ENCODE results near the gene CLCNKB. TPM values are rescaled to one million over a fixed set of nuclear protein-coding genes. Genes with fewer than 3 reads are reported as not detected.
"Not testable (repeated sequence)": the region's sequence is repeated elsewhere in the genome, so short reads cannot be mapped to it uniquely, and the experiment has no call there.

CLCNKB gene
- total RNA-seq, 1 donor from 2014 or later, result 0.18 TPM

DNA sequence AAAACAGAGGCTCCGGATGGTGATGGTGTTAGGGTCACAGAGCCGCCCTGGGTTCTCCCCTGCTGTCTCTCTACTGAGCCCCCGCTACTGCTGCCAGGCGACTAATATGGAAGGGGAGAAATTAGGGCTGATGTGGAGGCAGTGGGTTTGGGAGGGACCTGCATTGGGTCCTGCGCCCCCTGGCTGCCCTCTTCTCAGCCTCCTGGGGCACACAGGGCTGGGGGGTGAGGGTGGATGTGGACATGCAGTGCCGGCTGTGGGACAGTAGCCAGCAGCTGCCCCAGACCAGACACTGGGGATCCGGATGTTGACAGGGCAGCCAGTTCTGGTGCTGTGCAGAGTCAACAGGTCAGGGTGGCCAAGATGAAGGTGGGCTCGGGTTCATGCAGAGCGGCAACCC is 1.5 kb upstream of the CLCNKB start:
- Histone ChIP-seq H3K27ac (no peak overlapping the region), H3K4me1 (no peaks in the 10 kb centered on the region), H3K9me3 (no peaks in the 10 kb centered on the region), H3K27me3 (ENCODE audit: low read depth) (no peaks in the 10 kb centered on the region), H3K4me3 (no peak overlapping the region), H3K36me3 (no peaks in the 10 kb centered on the region)
- no peak for ATAC-seq
- TF ChIP-seq, protein P1, sequence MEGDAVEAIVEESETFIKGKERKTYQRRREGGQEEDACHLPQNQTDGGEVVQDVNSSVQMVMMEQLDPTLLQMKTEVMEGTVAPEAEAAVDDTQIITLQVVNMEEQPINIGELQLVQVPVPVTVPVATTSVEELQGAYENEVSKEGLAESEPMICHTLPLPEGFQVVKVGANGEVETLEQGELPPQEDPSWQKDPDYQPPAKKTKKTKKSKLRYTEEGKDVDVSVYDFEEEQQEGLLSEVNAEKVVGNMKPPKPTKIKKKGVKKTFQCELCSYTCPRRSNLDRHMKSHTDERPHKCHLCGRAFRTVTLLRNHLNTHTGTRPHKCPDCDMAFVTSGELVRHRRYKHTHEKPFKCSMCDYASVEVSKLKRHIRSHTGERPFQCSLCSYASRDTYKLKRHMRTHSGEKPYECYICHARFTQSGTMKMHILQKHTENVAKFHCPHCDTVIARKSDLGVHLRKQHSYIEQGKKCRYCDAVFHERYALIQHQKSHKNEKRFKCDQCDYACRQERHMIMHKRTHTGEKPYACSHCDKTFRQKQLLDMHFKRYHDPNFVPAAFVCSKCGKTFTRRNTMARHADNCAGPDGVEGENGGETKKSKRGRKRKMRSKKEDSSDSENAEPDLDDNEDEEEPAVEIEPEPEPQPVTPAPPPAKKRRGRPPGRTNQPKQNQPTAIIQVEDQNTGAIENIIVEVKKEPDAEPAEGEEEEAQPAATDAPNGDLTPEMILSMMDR (IDR thresholded peaks at IDR 0.05), result no peak
- intact Hi-C loops (cut with DNase I), result no loop called here
- DNase-seq, result no peak

DNA sequence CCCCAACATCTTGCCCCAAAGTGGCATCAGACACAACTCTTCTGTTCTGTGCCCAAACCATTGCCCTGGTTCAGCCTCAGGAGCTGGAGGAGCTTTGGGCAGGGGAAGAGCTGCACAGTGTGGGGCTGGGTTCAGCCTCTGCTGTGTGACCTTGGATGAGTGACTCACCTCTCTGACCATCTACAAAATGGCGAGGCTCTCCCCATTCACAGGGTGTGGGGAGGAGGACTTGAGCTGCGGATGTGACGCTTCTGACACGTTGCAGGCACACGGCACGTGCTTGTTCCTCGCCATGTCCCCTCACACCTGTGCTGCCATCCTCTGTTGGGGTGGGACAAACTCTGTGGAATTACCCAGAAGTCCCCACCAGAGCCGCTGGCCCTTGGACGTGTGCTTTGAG is 928 bp upstream of the CLCNKB start:
- H3K4me1 ChIP-seq; H3K27me3 ChIP-seq (ENCODE audit: low read depth); ATAC-seq; H3K9me3 ChIP-seq; intact Hi-C loops (cut with DNase I); H3K4me3 ChIP-seq; DNase-seq; H3K27ac ChIP-seq; H3K36me3 ChIP-seq: not testable (repeated sequence)

DNA sequence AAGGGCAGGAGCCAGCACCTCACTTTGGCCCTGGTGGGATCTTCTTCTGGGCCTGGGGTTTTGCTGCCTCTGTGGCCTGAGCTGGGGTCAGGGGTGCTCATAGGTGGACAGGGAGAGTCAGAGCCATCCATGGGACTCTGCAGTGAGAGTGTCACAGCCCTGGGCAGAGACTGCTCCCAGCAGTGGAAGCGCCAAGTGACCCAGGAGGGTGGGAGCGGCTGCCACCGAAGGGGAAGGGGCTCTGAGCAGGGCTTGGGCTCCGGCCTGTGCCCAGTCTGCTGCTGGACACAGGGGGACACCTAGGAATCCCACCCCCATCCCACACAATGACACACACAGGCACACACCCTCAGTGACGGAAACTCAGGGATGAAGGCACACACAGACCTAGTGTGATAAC is 368 bp downstream of the CLCNKB start:
- Histone ChIP-seq H3K4me1 (peaks cover 6% of the 10 kb centered on the region), H3K36me3 (no peaks in the 10 kb centered on the region), H3K27ac (no peak overlapping the region), H3K4me3 (no peak overlapping the region), H3K27me3 (ENCODE audit: low read depth) (peaks cover 4% of the 10 kb centered on the region), H3K9me3 (no peaks in the 10 kb centered on the region)
- intact Hi-C loops (cut with DNase I), result no loop called here
- TF ChIP-seq, protein P1 (IDR thresholded peaks at IDR 0.05), result no peak
- ATAC-seq (no peak), DNase-seq (no peak)

DNA sequence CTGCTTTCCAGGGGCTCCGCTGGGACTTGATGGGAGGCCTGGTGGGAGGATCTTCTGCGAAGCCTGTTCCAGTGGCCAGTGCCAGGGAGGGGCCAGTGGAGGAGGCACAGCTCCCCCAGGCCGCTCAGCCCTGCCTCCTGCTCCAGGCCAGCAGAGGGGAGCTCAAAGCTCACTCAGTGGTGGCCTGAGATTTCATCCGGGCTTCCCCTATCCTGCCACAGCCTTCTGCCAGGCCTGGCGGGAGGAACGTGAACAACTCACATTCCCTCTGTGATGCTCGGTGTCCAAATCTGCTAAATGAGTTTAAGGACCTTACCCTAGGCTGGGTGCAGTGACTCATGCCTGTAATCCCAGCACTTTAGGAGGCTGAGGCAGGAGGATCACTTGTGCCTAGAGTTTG is 3.3 kb downstream of the CLCNKB start:
- intact Hi-C loops (cut with DNase I), result no loop called here
- Histone ChIP-seq H3K4me3 (no peak overlapping the region), H3K9me3 (no peaks in the 10 kb centered on the region), H3K27ac (no peak overlapping the region), H3K36me3 (no peaks in the 10 kb centered on the region), H3K27me3 (ENCODE audit: low read depth) (peaks cover 6% of the 10 kb centered on the region), H3K4me1 (peaks cover 8% of the 10 kb centered on the region)
- no peak for ATAC-seq
- no peak for DNase-seq
- TF ChIP-seq, protein P1 (IDR thresholded peaks at IDR 0.05), result no peak

DNA sequence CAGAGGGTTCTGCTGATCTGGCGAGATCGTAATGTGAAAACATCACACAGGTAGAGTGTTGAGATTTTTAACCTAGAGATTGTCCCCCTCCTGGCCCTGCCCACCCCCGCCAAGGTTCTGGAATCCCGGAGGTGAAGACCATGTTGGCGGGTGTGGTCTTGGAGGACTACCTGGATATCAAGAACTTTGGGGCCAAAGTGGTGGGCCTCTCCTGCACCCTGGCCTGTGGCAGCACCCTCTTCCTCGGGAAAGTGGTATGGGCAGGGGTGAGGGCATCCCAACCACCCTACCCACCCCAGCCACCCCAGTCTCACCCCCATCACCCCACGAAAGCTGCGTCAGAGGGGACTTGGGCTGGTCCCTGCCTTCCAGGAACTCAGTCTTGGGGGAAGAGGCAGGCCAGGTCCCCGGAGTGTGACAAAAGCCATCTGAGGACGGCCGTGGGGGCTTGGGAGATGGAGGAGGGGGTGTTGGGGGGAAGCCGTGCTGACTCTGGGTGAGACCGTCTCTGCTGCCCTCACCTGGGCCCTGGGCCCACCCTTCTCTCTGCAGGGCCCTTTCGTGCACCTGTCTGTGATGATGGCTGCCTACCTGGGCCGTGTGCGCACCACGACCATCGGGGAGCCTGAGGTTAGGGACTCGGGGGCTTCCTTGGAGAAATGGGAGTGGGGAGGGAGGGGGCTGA is 4.4 kb downstream of the CLCNKB start:
- intact Hi-C loops (cut with DNase I), result no loop called here
- TF ChIP-seq, protein P1 (IDR thresholded peaks at IDR 0.05), result no peak
- peak in 1 of 2 donors; percentile 3 for ATAC-seq
- peak overlapping the region; percentile 54 for H3K4me3 ChIP-seq
- H3K4me1 ChIP-seq, result peaks cover 8% of the 10 kb centered on the region
- H3K9me3 ChIP-seq, result no peaks in the 10 kb centered on the region
- no peaks in the 10 kb centered on the region for H3K36me3 ChIP-seq
- no peak overlapping the region for H3K27ac ChIP-seq
- H3K27me3 ChIP-seq (ENCODE audit: low read depth), result peaks cover 6% of the 10 kb centered on the region
- no peak for DNase-seq

DNA sequence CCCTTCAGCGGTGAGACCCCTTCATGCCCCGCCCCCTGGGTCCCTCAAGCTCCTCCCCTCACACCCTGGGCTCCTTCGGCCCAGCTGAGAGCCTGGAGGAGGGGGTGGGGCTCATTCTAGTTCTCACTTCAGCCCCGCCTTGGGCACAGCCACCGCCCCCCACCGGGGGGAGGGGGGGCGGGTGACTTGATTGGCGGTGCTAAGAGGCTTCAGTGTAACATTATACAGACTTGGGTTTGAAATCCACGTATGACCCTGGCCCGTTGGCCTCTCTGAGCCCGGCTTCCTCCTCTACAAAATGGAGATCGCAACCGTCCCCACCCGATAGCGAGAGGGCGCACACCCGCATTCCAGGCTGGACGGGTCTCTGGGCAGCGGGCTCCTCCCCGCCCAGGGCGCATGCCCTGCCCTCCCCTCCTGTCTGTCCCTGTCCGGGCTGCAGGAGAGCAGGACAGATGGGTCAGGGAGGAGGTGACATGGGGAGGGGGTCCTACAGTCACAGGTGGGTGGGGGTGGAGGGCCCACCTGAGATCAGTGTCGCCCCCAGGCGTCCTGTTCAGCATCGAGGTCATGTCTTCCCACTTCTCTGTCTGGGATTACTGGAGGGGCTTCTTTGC is 5.1 kb downstream of the CLCNKB start:
- H3K4me1 ChIP-seq, result peaks cover 8% of the 10 kb centered on the region
- peak overlapping the region; percentile 54 for H3K4me3 ChIP-seq
- no peak overlapping the region for H3K27ac ChIP-seq
- peaks cover 6% of the 10 kb centered on the region for H3K27me3 ChIP-seq (ENCODE audit: low read depth)
- peak; percentile 75 to 81 for ATAC-seq
- intact Hi-C loops (cut with DNase I), result no loop called here
- H3K36me3 ChIP-seq, result no peaks in the 10 kb centered on the region
- H3K9me3 ChIP-seq, result no peaks in the 10 kb centered on the region
- peak; percentile 72 for DNase-seq
- TF ChIP-seq, protein P1 (IDR thresholded peaks at IDR 0.05), result no peak
